ENCODE data around the gene RARB. TPM values are rescaled to one million over a fixed set of nuclear protein-coding genes. Genes with fewer than 3 reads are reported as not detected.

Gene RARB
- total and polyA plus RNA-seq, 2 donors from 2014 or later, result 8.3 to 14.7 TPM

GRCh38 chr3:25381083-25381482 is 47.0 kb upstream of the RARB start:
- no peaks in the 10 kb centered on the region for H3K9me3 ChIP-seq (ENCODE audit: control insufficient read depth in 2 of 3, insufficient read depth in 1 of 3, low read length in 3 of 3)
- H3K27ac ChIP-seq (ENCODE audit: low read depth in 2 of 2, low read length in 2 of 2), result no peak overlapping the region
- H3K9ac ChIP-seq (ENCODE audit: low read length in 3 of 3), result no peak overlapping the region
- TF ChIP-seq, protein P1, sequence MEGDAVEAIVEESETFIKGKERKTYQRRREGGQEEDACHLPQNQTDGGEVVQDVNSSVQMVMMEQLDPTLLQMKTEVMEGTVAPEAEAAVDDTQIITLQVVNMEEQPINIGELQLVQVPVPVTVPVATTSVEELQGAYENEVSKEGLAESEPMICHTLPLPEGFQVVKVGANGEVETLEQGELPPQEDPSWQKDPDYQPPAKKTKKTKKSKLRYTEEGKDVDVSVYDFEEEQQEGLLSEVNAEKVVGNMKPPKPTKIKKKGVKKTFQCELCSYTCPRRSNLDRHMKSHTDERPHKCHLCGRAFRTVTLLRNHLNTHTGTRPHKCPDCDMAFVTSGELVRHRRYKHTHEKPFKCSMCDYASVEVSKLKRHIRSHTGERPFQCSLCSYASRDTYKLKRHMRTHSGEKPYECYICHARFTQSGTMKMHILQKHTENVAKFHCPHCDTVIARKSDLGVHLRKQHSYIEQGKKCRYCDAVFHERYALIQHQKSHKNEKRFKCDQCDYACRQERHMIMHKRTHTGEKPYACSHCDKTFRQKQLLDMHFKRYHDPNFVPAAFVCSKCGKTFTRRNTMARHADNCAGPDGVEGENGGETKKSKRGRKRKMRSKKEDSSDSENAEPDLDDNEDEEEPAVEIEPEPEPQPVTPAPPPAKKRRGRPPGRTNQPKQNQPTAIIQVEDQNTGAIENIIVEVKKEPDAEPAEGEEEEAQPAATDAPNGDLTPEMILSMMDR (IDR thresholded peaks at IDR 0.05; ENCODE audit: borderline replicate concordance, extremely low read depth, insufficient read depth), result no peak
- intact Hi-C loops (cut with DNase I), result no loop called here
- H3K4me3 ChIP-seq (ENCODE audit: low read length in 3 of 3), result no peak overlapping the region
- no peaks in the 10 kb centered on the region for H3K27me3 ChIP-seq (ENCODE audit: control insufficient read depth, insufficient read depth, low read length)
- H3K4me1 ChIP-seq (ENCODE audit: control insufficient read depth in 2 of 3, insufficient read depth in 2 of 3, low read depth in 1 of 3, low read length in 3 of 3), result peaks cover 0 to 4% (median 0%) of the 10 kb centered on the region in 3 donors
- FAIRE-seq (no peak), DNase-seq (no peak)
- H3K36me3 ChIP-seq (ENCODE audit: control insufficient read depth in 2 of 3, insufficient read depth in 3 of 3, low read length in 3 of 3), result no peaks in the 10 kb centered on the region

DNA sequence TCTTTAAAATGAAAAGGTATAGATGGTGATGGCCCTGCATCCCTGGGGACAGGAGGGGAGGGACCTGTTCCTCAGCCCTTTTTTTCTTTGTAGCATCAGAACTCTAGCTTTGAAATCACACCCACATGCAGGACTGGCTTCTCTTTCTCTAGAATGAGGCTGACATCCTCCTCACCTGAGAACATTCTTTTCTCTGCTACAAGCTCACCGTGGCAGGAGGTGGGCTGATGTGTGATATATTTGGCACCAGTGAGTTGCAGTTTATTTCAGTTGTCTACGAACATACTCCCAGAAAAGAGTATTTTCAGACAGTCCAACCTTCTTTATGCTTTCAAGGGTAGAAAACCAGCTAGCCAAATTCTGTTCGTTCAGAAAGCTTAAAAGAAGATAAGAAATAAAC is 43.6 kb upstream of the RARB start:
- no peak for FAIRE-seq
- H3K27me3 ChIP-seq (ENCODE audit: control insufficient read depth, insufficient read depth, low read length), result no peaks in the 10 kb centered on the region

GRCh38 chr3:25385807-25386460 is 42.1 kb upstream of the RARB start:
- Histone ChIP-seq H3K9me3 (ENCODE audit: control insufficient read depth in 2 of 3, insufficient read depth in 1 of 3, low read length in 3 of 3) (no peaks in the 10 kb centered on the region), H3K27ac (ENCODE audit: low read depth in 2 of 2, low read length in 2 of 2) (peak overlapping the region; percentile 27 to 45), H3K4me3 (ENCODE audit: low read length in 3 of 3) (no peak overlapping the region), H3K4me1 (ENCODE audit: control insufficient read depth in 2 of 3, insufficient read depth in 2 of 3, low read depth in 1 of 3, low read length in 3 of 3) (peaks cover 0 to 5% (median 0%) of the 10 kb centered on the region in 3 donors), H3K36me3 (ENCODE audit: control insufficient read depth in 2 of 3, insufficient read depth in 3 of 3, low read length in 3 of 3) (no peaks in the 10 kb centered on the region), H3K27me3 (ENCODE audit: control insufficient read depth, insufficient read depth, low read length) (no peaks in the 10 kb centered on the region), H3K9ac (ENCODE audit: low read length in 3 of 3) (no peak overlapping the region)
- TF ChIP-seq, protein P1 (IDR thresholded peaks at IDR 0.05; ENCODE audit: borderline replicate concordance, extremely low read depth, insufficient read depth), result no peak
- DNase-seq, result no peak
- FAIRE-seq, result no peak
- intact Hi-C loops (cut with DNase I), result no loop called here

More for the DNA sequence above, 43.6 kb upstream of the RARB start:
- intact Hi-C loops (cut with DNase I), result no loop called here
- DNase-seq, result no peak
- Histone ChIP-seq H3K4me1 (ENCODE audit: control insufficient read depth in 2 of 3, insufficient read depth in 2 of 3, low read depth in 1 of 3, low read length in 3 of 3) (peaks cover 0 to 5% (median 0%) of the 10 kb centered on the region in 3 donors), H3K9me3 (ENCODE audit: control insufficient read depth in 2 of 3, insufficient read depth in 1 of 3, low read length in 3 of 3) (no peaks in the 10 kb centered on the region), H3K4me3 (ENCODE audit: low read length in 3 of 3) (no peak overlapping the region), H3K9ac (ENCODE audit: low read length in 3 of 3) (no peak overlapping the region), H3K27ac (ENCODE audit: low read depth in 2 of 2, low read length in 2 of 2) (no peak overlapping the region), H3K36me3 (ENCODE audit: control insufficient read depth in 2 of 3, insufficient read depth in 3 of 3, low read length in 3 of 3) (no peaks in the 10 kb centered on the region)
- TF ChIP-seq, protein P1 (IDR thresholded peaks at IDR 0.05; ENCODE audit: borderline replicate concordance, extremely low read depth, insufficient read depth), result no peak
